ENCODE results near the gene CCDC6. TPM values are rescaled to one million over a fixed set of nuclear protein-coding genes. Genes with fewer than 3 reads are reported as not detected.
"Not testable (repeated sequence)": the region's sequence is repeated elsewhere in the genome, so short reads cannot be mapped to it uniquely, and the experiment has no call there.

The CCDC6 gene
- total and polyA plus RNA-seq, 7 donors, result 12.6 to 97.5 (median 59.2) TPM

DNA sequence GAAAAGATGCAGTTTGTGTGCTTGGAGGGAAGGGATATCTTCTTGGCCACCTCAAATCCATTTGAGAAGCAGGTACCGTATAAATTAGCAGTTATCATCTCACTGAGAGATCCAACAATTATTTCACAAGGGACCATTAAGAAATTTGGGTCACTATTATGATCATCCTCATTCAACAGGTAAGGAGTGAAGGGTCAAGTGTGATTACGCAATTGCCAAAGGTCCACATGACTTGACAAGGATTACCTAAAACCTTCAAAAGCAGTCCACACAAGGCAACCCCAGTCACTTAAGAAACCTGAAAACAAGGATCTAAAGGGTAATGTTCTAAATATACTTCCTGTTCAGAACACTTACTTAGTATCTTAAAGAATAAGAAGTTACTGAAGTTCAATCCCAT, 27.4 kb downstream of the CCDC6 start:
- intact Hi-C loops (cut with DNase I), result no loop called here
- H3K27ac ChIP-seq, result peak overlapping the region in 2 of 4 donors; percentile 25 to 65
- TF ChIP-seq POLR2A (IDR thresholded peaks at IDR 0.05) (no peak), POLR2AphosphoS5 (IDR thresholded peaks at IDR 0.05) (no peak), EP300 (IDR thresholded peaks at IDR 0.05) (no peak)
- TF ChIP-seq, protein P1, sequence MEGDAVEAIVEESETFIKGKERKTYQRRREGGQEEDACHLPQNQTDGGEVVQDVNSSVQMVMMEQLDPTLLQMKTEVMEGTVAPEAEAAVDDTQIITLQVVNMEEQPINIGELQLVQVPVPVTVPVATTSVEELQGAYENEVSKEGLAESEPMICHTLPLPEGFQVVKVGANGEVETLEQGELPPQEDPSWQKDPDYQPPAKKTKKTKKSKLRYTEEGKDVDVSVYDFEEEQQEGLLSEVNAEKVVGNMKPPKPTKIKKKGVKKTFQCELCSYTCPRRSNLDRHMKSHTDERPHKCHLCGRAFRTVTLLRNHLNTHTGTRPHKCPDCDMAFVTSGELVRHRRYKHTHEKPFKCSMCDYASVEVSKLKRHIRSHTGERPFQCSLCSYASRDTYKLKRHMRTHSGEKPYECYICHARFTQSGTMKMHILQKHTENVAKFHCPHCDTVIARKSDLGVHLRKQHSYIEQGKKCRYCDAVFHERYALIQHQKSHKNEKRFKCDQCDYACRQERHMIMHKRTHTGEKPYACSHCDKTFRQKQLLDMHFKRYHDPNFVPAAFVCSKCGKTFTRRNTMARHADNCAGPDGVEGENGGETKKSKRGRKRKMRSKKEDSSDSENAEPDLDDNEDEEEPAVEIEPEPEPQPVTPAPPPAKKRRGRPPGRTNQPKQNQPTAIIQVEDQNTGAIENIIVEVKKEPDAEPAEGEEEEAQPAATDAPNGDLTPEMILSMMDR (IDR thresholded peaks at IDR 0.05), result no peak
- H3K4me3 ChIP-seq, result no peak overlapping the region
- H3K27me3 ChIP-seq, result no peaks in the 10 kb centered on the region
- DNase-seq, result no peak
- 98 to 99% methylated on average over 2 of the region's 2 CpGs for WGBS, 2 donors
- H3K9me3 ChIP-seq, result no peaks in the 10 kb centered on the region
- peaks cover 0 to 75% (median 56%) of the 10 kb centered on the region in 4 donors for H3K4me1 ChIP-seq
- no peaks in the 10 kb centered on the region for H3K36me3 ChIP-seq

DNA sequence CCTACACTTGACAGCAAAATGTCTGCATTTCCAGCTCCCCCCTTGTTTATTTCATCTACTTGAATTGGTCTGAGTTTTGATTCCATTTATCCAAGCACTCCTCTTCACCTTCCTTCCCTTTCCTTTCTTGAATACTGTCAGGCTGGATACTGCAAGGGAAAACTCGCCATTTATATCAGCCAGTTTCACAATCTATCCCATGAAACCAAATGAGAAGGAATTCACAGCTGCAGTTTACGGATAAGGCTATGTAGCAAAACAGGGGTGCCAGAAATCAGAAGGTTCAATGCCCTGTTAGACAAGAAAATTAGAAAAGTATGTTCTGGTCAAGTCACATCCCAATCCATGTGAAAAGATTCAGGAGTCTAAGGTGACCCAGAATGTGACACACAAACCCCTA, 28.1 kb downstream of the CCDC6 start:
- intact Hi-C loops (cut with DNase I), result no loop called here
- no peak for DNase-seq
- Histone ChIP-seq H3K4me1 (peaks cover 0 to 75% (median 56%) of the 10 kb centered on the region in 4 donors), H3K36me3 (no peaks in the 10 kb centered on the region), H3K9me3 (no peaks in the 10 kb centered on the region), H3K27me3 (no peaks in the 10 kb centered on the region), H3K4me3 (no peak overlapping the region), H3K27ac (peak overlapping the region in 3 of 4 donors; percentile 41 to 65 (median 56))
- TF ChIP-seq, protein P1 (IDR thresholded peaks at IDR 0.05), result no peak
- TF ChIP-seq POLR2AphosphoS5 (IDR thresholded peaks at IDR 0.05), result no peak
- no peak for TF ChIP-seq EP300 (IDR thresholded peaks at IDR 0.05)
- no peak for TF ChIP-seq POLR2A (IDR thresholded peaks at IDR 0.05)
- WGBS, 2 donors, result 96 to 98% methylated on average over 2 of the region's 2 CpGs

DNA sequence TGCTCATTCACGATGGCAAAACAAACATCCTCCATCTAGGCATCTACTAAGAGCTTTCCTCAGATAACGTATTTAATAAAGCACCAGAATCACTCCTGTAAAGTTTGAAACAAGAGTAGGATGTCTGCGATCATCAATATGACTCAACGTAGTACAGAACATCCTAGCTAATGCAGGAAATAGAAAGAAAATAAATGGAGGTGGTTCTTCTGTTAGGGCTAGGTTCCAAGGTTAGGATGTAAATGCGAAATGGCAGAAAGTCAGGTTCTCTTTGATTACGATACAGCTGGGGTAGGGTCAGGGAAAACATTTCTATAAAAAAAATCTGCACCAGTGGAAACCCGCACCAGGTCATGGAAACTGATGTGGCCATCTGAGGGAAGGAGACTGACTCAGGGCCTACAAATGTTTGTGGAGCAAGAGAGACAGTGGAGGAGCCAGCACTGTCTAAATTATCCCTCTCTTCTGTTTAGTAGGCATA, 29.1 kb downstream of the CCDC6 start:
- TF ChIP-seq POLR2AphosphoS5 (IDR thresholded peaks at IDR 0.05), result no peak
- TF ChIP-seq, protein P1 (IDR thresholded peaks at IDR 0.05), result no peak
- no peak for TF ChIP-seq POLR2A (IDR thresholded peaks at IDR 0.05)
- no peak for TF ChIP-seq EP300 (IDR thresholded peaks at IDR 0.05)
- peaks cover 0 to 85% (median 63%) of the 10 kb centered on the region in 4 donors for H3K4me1 ChIP-seq
- H3K36me3 ChIP-seq, result no peaks in the 10 kb centered on the region
- intact Hi-C loops (cut with DNase I), result no loop called here
- 80 to 88% methylated on average over 7 of the region's 7 CpGs for WGBS, 2 donors
- no peaks in the 10 kb centered on the region for H3K27me3 ChIP-seq
- H3K4me3 ChIP-seq, result no peak overlapping the region
- DNase-seq, result no peak
- no peaks in the 10 kb centered on the region for H3K9me3 ChIP-seq
- peak overlapping the region in 3 of 4 donors; percentile 41 to 65 (median 56) for H3K27ac ChIP-seq

DNA sequence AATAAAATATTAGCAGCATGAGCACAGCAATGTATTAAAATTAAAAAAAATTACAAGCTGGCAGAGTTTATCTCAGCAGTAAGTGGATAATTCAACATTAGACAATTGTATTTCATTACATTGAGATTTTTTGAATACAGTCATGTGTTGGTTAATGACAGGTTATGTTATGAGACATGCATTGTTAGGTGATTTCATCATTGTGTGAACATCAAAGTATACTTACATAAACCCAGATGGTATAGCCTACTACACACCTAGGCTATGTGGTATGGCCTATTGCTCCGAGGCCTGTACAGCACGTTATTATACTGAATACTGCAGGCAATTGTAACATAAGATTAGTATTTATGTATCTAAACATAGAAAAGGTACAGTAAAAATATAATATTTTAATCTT, 29.7 kb downstream of the CCDC6 start:
- H3K4me1 ChIP-seq, result peaks cover 0 to 91% (median 67%) of the 10 kb centered on the region in 4 donors
- peak overlapping the region in 3 of 4 donors; percentile 41 to 65 (median 56) for H3K27ac ChIP-seq
- no peaks in the 10 kb centered on the region for H3K36me3 ChIP-seq
- DNase-seq, result no peak
- H3K9me3 ChIP-seq, result no peaks in the 10 kb centered on the region
- TF ChIP-seq, protein P1 (IDR thresholded peaks at IDR 0.05), result no peak
- TF ChIP-seq EP300 (IDR thresholded peaks at IDR 0.05) (no peak), POLR2A (IDR thresholded peaks at IDR 0.05) (no peak), POLR2AphosphoS5 (IDR thresholded peaks at IDR 0.05) (no peak)
- H3K27me3 ChIP-seq, result no peaks in the 10 kb centered on the region
- H3K4me3 ChIP-seq, result no peak overlapping the region
- WGBS, 2 donors, result 63 to 78% methylated on average over 2 of the region's 2 CpGs
- intact Hi-C loops (cut with DNase I), result no loop called here

DNA sequence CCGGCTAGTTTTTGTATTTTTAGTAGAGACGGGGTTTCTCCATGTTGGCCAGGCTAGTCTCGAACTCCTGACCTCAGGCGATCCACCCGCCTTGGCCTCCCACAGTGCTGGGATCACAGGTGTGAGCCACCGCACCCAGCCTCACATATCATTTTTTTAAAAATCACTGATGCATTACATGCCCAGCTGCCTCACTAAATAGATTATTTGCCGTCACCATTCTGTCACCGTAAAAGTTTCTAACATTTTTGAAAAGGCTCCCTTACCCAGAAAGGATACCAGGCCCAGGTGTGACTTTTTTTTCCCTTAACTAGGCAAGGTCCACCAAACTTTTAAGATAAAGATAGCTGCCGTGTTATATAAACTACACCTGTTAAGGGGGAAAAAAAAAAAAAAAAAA, 30.1 kb downstream of the CCDC6 start:
- WGBS, 2 donors, result 76 to 80% methylated on average over 9 of the region's 9 CpGs
- H3K36me3 ChIP-seq; DNase-seq; H3K9me3 ChIP-seq; intact Hi-C loops (cut with DNase I); H3K27me3 ChIP-seq; H3K4me3 ChIP-seq: not testable (repeated sequence)
- H3K27ac ChIP-seq, result peak overlapping the region in 2 of 4 donors; percentile 56 to 65
- H3K4me1 ChIP-seq, result peaks cover 0 to 94% (median 72%) of the 10 kb centered on the region in 4 donors

Data from sigmoid colon (tissue), 7 donors.